ENCODE measurements around the gene FBXO27.

FBXO27 gene

DNA sequence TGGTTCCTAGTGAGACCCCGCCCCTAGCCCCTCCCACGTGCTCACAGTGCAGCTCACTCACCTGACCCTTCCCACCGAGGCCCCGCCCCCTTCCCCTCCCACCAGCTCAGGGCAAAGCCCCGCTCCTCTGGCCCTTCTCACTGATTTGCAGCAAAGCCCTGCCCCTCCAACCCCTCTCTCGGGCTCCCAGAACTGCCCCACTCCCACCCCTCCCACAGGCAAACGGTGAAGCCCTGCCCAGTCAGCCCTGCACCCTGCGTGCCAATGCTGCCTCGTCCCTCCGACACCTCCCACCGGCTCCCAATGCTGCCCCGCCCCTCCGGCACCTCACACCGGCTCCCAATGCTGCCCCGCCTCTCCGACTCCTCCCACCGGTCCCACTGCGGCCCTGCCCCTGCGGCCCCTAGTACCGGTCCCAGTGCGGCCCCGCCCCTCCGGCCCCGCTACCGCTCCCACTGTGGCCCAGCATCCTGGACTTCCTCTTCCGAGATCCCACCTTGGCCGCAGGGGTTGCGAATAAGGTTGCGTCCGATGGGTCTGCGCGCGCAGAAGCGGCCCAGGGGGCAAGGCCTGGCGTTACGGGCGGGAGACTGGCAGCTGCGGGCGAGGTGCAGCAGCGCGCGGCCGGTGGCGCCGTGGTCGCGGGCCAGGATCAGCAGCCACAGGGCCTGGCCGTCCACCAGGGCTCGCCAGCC, 834 bp downstream of the FBXO27 start:
- Histone ChIP-seq H4K20me1 (ENCODE audit: insufficient read depth, low read length) (no peaks in the 10 kb centered on the region), H2AFZ (ENCODE audit: low read depth, low read length) (no peak overlapping the region), H3K27me3 (ENCODE audit: insufficient read depth, low read length, poor library complexity) (no peaks in the 10 kb centered on the region), H3K4me3 (ENCODE audit: low read depth in 1 of 2, low read length in 2 of 2) (no peak overlapping the region), H3K27ac (ENCODE audit: low read length) (no peak overlapping the region), H3K9ac (ENCODE audit: low read depth, low read length) (no peak overlapping the region), H3K79me2 (ENCODE audit: insufficient read depth, low read length) (no peaks in the 10 kb centered on the region), H3K36me3 (ENCODE audit: insufficient read depth, low read length) (no peaks in the 10 kb centered on the region), H3K4me1 (ENCODE audit: insufficient read depth, low read length) (no peaks in the 10 kb centered on the region), H3K9me3 (ENCODE audit: insufficient read depth, low read length, severe bottlenecking) (peaks cover 5% of the 10 kb centered on the region), H3K4me2 (ENCODE audit: insufficient read depth, low read length) (no peak overlapping the region)
- DNase-seq (peak; percentile 23), ATAC-seq (ENCODE audit: insufficient read depth, low read depth) (no peak)
- TF ChIP-seq EZH2 (IDR thresholded peaks at IDR 0.05; ENCODE audit: borderline replicate concordance, low read depth, low read length, severe bottlenecking) (no peak), CTCF (IDR thresholded peaks at IDR 0.05; ENCODE audit: borderline replicate concordance, extremely low read depth, low read length, poor library complexity, severe bottlenecking) (no peak)

DNA sequence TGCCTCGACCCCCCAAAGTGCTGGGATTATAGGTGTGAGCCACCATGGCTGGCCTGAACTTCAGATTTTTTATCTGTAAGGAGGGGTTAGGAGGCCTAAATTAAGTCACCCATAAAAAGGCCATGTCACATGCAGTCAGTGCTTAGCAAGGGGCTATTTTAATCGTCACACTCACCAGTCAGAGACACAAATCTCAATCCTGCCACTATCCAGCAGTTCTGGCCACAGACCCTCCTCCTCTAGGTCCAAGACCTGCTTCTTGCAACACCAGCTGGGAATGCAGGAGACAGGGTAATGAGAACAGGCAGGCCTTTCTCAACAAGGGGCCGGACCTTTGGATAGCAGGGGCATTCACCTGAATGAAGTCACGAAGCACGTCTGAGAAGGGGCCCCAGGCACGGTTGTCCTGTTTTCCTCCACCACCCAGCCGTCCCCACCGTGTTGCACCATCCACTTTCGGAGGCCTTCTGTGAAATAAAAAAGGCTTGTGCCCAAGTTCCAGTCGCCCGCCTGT, 1.4 kb downstream of the FBXO27 start:
- peaks cover 5% of the 10 kb centered on the region for H3K9me3 ChIP-seq (ENCODE audit: insufficient read depth, low read length, severe bottlenecking)
- no peaks in the 10 kb centered on the region for H3K27me3 ChIP-seq (ENCODE audit: insufficient read depth, low read length, poor library complexity)
- TF ChIP-seq CTCF (IDR thresholded peaks at IDR 0.05; ENCODE audit: borderline replicate concordance, extremely low read depth, low read length, poor library complexity, severe bottlenecking): no peak
- no peak for ATAC-seq (ENCODE audit: insufficient read depth, low read depth)
- H3K4me2 ChIP-seq (ENCODE audit: insufficient read depth, low read length): no peak overlapping the region
- H3K4me1 ChIP-seq (ENCODE audit: insufficient read depth, low read length): no peaks in the 10 kb centered on the region
- H3K79me2 ChIP-seq (ENCODE audit: insufficient read depth, low read length): no peaks in the 10 kb centered on the region
- H3K9ac ChIP-seq (ENCODE audit: low read depth, low read length): no peak overlapping the region
- H4K20me1 ChIP-seq (ENCODE audit: insufficient read depth, low read length): no peaks in the 10 kb centered on the region
- no peak for DNase-seq
- H3K4me3 ChIP-seq (ENCODE audit: low read depth in 1 of 2, low read length in 2 of 2): no peak overlapping the region
- no peaks in the 10 kb centered on the region for H3K36me3 ChIP-seq (ENCODE audit: insufficient read depth, low read length)
- H3K27ac ChIP-seq (ENCODE audit: low read length): no peak overlapping the region
- no peak overlapping the region for H2AFZ ChIP-seq (ENCODE audit: low read depth, low read length)

DNA sequence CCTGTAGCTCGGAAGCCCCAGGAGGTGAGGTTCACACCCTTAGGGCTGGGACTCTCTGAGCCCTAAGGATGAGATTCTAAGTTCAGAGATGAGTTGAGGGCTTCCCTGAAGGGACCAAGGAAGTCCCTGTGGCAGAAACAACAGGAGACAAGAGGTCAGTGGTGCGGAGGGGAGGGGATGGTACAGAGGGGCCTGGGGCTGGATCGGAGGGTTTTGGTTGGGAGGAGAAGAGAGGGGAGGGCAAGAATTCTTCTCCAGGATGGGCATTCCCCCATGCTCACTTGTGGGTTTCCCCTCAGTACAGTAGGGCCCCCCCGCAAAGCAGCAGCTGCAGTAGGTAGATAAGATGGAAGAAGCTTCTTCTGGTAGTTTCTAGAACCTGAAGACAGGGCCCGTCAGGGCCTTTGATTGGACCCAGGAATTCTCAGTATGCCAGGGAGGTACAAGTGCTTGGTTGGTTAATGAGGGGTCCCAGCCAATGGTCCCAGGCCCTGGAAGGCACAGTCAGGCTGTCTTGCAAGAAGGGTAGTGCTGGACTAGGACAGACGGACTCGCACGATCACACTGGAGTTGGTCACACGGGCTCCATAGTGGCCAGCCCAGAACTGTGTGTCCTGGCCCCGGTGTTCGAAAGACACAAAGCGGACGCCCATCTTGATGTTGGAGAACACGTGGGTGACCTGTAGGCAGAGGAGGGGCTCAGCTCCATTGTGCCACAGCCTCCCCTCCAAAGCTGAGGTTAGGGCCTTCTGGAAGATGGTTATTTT, 7.3 kb downstream of the FBXO27 start:
- no peak overlapping the region for H3K4me3 ChIP-seq (ENCODE audit: low read depth in 1 of 2, low read length in 2 of 2)
- H3K4me1 ChIP-seq (ENCODE audit: insufficient read depth, low read length): no peaks in the 10 kb centered on the region
- H2AFZ ChIP-seq (ENCODE audit: low read depth, low read length): no peak overlapping the region
- H3K79me2 ChIP-seq (ENCODE audit: insufficient read depth, low read length): no peaks in the 10 kb centered on the region
- no peak overlapping the region for H3K9ac ChIP-seq (ENCODE audit: low read depth, low read length)
- no peaks in the 10 kb centered on the region for H4K20me1 ChIP-seq (ENCODE audit: insufficient read depth, low read length)
- no peaks in the 10 kb centered on the region for H3K27me3 ChIP-seq (ENCODE audit: insufficient read depth, low read length, poor library complexity)
- H3K9me3 ChIP-seq (ENCODE audit: insufficient read depth, low read length, severe bottlenecking): peaks cover 5% of the 10 kb centered on the region
- ATAC-seq (ENCODE audit: insufficient read depth, low read depth): no peak
- no peak overlapping the region for H3K27ac ChIP-seq (ENCODE audit: low read length)
- no peak for TF ChIP-seq EZH2 (IDR thresholded peaks at IDR 0.05; ENCODE audit: borderline replicate concordance, low read depth, low read length, severe bottlenecking)
- TF ChIP-seq CTCF (IDR thresholded peaks at IDR 0.05; ENCODE audit: borderline replicate concordance, extremely low read depth, low read length, poor library complexity, severe bottlenecking): no peak
- H3K4me2 ChIP-seq (ENCODE audit: insufficient read depth, low read length): no peak overlapping the region
- H3K36me3 ChIP-seq (ENCODE audit: insufficient read depth, low read length): no peaks in the 10 kb centered on the region
- DNase-seq: no peak
